GM12878 (cell line): Measurements from ENCODE around the gene DERL3. TPM values are rescaled to one million over a fixed set of nuclear protein-coding genes. Genes with fewer than 3 reads are reported as not detected.

ENCODE experiments used
- ASH2L ChIP-seq: fragments of 300-600, 200-600 bp; sonication (generic); IDR thresholded peaks from 2 replicates; pipeline ENCODE4 v1.6.1; 2017; ENCODE audit warnings: low read depth, mild to moderate bottlenecking, borderline replicate concordance
- CHD4 ChIP-seq: fragments of 200-600 bp; sonication (generic); IDR thresholded peaks from 2 replicates; pipeline ENCODE4 v1.6.1; 2016; ENCODE audit warnings: mild to moderate bottlenecking
- CREB1 ChIP-seq: IDR thresholded peaks from 2 replicates; pipeline ENCODE4 v1.6.1; 2012; ENCODE audit warnings: low read depth, mild to moderate bottlenecking, inconsistent platforms
- EGR1 ChIP-seq, 2 experiments: IDR thresholded peaks; 1 replicate in 1 of 2; 2 replicates in 1 of 2; pipeline ENCODE4 v1.6.1; 2011 to 2012; ENCODE audit warnings: low read depth in 2 of 2, low read length in 2 of 2, borderline replicate concordance in 1 of 2, mild to moderate bottlenecking in 1 of 2, moderate library complexity in 1 of 2
- FOS ChIP-seq: IDR thresholded peaks from 3 replicates; pipeline ENCODE4 v1.6.1; 2011; ENCODE audit warnings: borderline replicate concordance; ENCODE audit not compliant: insufficient read length; ENCODE audit errors: extremely low read depth
- HCFC1 ChIP-seq: fragments of 150-350 bp; IDR thresholded peaks from 2 replicates; pipeline ENCODE4 v1.6.1; 2014; ENCODE audit warnings: low read length
- MLLT1 ChIP-seq: fragments of 450-650 bp; IDR thresholded peaks from 2 replicates; pipeline ENCODE4 v1.6.1; 2016; ENCODE audit warnings: mild to moderate bottlenecking
- NRF1 ChIP-seq: conservative IDR thresholded peaks from 2 replicates; pipeline ENCODE4 v1.6.1; 2011; ENCODE audit warnings: mild to moderate bottlenecking, low read depth, low read length, improper control_type of control experiment
- PAX8 ChIP-seq: fragments of 450-650 bp; IDR thresholded peaks from 2 replicates; pipeline ENCODE4 v1.6.1; 2017; ENCODE audit warnings: mild to moderate bottlenecking, moderate library complexity
- PKNOX1 ChIP-seq: fragments of 450-650 bp; IDR thresholded peaks from 2 replicates; pipeline ENCODE4 v1.6.1; 2016; ENCODE audit warnings: mild to moderate bottlenecking
- PML ChIP-seq: IDR thresholded peaks from 2 replicates; pipeline ENCODE4 v1.6.1; 2012; ENCODE audit warnings: low read length, inconsistent platforms
- POLR2AphosphoS5 ChIP-seq: IDR thresholded peaks from 2 replicates; pipeline ENCODE4 v1.6.1; 2011; ENCODE audit warnings: mild to moderate bottlenecking, low read length, inconsistent platforms
- RBBP5 ChIP-seq: fragments of 200-600 bp; sonication (generic); conservative IDR thresholded peaks from 2 replicates; pipeline ENCODE4 v1.6.1; 2016
- RUNX3 ChIP-seq: IDR thresholded peaks from 2 replicates; pipeline ENCODE4 v1.6.1; 2012; ENCODE audit warnings: low read length, inconsistent platforms
- SMARCA5 ChIP-seq: fragments of 450-650 bp; IDR thresholded peaks from 2 replicates; pipeline ENCODE4 v1.6.1; 2017; ENCODE audit warnings: mild to moderate bottlenecking
- STAT1 ChIP-seq: fragments of 450-650 bp; conservative IDR thresholded peaks from 2 replicates; pipeline ENCODE4 v1.6.1; 2014; ENCODE audit warnings: antibody characterized with exemption, mild to moderate bottlenecking
- TBL1XR1 ChIP-seq: IDR thresholded peaks from 2 replicates; pipeline ENCODE4 v1.6.1; 2012; ENCODE audit warnings: low read depth, low read length, improper control_type of control experiment
- USF1 ChIP-seq: IDR thresholded peaks from 2 replicates; pipeline ENCODE4 v1.6.1; 2011; ENCODE audit warnings: borderline replicate concordance, low read depth, mild to moderate bottlenecking, moderate library complexity, mixed read lengths, low read length; ENCODE audit not compliant: insufficient read depth; ENCODE audit errors: extremely low read length
- YY1 ChIP-seq: IDR thresholded peaks from 2 replicates; pipeline ENCODE4 v1.6.1; 2011; ENCODE audit warnings: low read depth, mild to moderate bottlenecking, low read length
- ZNF217 ChIP-seq: fragments of 450-650 bp; IDR thresholded peaks from 2 replicates; pipeline ENCODE4 v1.6.1; 2017; ENCODE audit warnings: antibody characterized with exemption, mild to moderate bottlenecking
- polyA plus RNA-seq, 11 experiments: library from polyadenylated mRNA; depleted of rRNA in 4 of 11; unstranded in 6 of 11; stranded (reverse) in 5 of 11; fragments of >200 nt; fragmentation: Nextera tagmentation in 4 of 11; fragmentation: Illumina TruSeq in 1 of 11; extraction: Ambion mirVana in 4 of 11; extraction: Trizol in 1 of 11; gene quantifications; 1 replicate in 1 of 11; 2 replicates in 10 of 11; pipeline versions ENCODE4 v1.2.1 to v1.2.3, GENCODE V29; 2011 to 2016; ENCODE audit warnings: inconsistent platforms in 2 of 11, missing spikeins in 2 of 11, low read depth in 1 of 11
- total RNA-seq, 4 experiments: library from RNA; depleted of rRNA in 3 of 4; stranded (reverse); fragments of >200 nt in 3 of 4; fragmentation: Illumina TruSeq in 1 of 4; extraction: Trizol in 1 of 4; gene quantifications; 2 replicates each; pipeline versions ENCODE4 v1.2.1 to v1.2.3, GENCODE V29; 2013 to 2021
- TF ChIP-seq, protein P1 (sequence below): IDR thresholded peaks from 2 replicates; pipeline ENCODE4 v1.6.1; 2011; ENCODE audit warnings: low read depth, low read length, improper control_type of control experiment, borderline replicate concordance
- TF ChIP-seq, protein P2 (sequence below): fragments of 450-650 bp; IDR thresholded peaks from 2 replicates; pipeline ENCODE4 v1.6.1; 2016; ENCODE audit warnings: mild to moderate bottlenecking, moderate library complexity, borderline replicate concordance

Gene DERL3
- total and polyA plus RNA-seq, 10 of the 15 experiments (the other 5 are each of a cell fraction or from before 2014, with no cell fraction given): 4.1 to 52.4 (median 14.1) TPM

DNA sequence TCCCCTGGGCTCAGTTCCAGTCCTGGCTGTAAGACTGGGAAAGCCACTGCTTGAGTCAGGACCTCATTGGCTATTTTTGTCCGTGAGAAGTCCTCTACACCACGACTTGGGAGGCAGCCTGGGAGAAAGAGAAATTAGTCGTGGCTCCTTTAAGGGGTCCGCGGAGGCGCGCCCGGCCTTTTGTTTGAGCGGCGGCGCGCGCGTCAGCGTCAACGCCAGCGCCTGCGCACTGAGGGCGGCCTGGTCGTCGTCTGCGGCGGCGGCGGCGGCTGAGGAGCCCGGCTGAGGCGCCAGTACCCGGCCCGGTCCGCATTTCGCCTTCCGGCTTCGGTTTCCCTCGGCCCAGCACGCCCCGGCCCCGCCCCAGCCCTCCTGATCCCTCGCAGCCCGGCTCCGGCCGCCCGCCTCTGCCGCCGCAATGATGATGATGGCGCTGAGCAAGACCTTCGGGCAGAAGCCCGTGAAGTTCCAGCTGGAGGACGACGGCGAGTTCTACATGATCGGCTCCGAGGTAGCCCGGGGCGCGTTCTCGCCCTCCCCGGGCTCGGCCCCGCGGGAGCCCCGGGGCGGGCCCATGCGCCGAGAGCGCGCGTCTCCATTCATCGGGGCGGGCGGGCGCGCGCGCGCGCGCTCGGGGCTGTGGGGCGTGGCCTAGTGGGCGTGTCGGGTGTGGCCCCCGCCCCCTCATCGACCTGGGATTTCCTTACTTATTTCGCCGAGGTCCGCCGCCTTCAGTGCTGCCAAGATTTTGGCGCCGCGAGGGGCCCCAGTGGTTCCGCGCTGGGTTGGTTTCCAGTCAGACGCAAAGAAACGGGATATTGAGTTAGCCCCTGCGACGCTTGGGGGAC lies 51.8 kb downstream of the DERL3 start, which contains the start of gene SMARCB1 (continued):
- peak; percentile 6 to 77; a peak in 2 of 3 replicates for TF ChIP-seq EGR1 (IDR thresholded peaks at IDR 0.05; ENCODE audit: borderline replicate concordance in 1 of 2, low read depth in 2 of 2, low read length in 2 of 2)
- no peak for TF ChIP-seq CHD4
- TF ChIP-seq POLR2AphosphoS5: peak; percentile 80
- 0 out of 2 replicates have a peak, but pooled peaks have one; percentile 65 for TF ChIP-seq MLLT1
- peak; percentile 38; the same call in 1 of the 2 replicates for TF ChIP-seq HCFC1
- peak; percentile 58 for TF ChIP-seq YY1
- TF ChIP-seq RBBP5: no peak
- TF ChIP-seq CREB1: 0 out of 2 replicates have a peak, but pooled peaks have one; percentile 25
- peak; percentile 29; the same call in 1 of the 2 replicates for TF ChIP-seq PKNOX1
- TF ChIP-seq RUNX3: peak; percentile 18; the same call in 1 of the 2 replicates
- TF ChIP-seq, protein P1, sequence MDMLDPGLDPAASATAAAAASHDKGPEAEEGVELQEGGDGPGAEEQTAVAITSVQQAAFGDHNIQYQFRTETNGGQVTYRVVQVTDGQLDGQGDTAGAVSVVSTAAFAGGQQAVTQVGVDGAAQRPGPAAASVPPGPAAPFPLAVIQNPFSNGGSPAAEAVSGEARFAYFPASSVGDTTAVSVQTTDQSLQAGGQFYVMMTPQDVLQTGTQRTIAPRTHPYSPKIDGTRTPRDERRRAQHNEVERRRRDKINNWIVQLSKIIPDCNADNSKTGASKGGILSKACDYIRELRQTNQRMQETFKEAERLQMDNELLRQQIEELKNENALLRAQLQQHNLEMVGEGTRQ: no peak
- peak; percentile 77 for TF ChIP-seq NRF1
- no peak for TF ChIP-seq ZNF217
- peak; percentile 98 for TF ChIP-seq SMARCA5
- TF ChIP-seq STAT1: no peak
- TF ChIP-seq ASH2L: peak; percentile 89; the same call in 1 of the 2 replicates
- peak; percentile 18; the same call in 1 of the 2 replicates for TF ChIP-seq PML
- TF ChIP-seq TBL1XR1: no peak
- TF ChIP-seq, protein P2, sequence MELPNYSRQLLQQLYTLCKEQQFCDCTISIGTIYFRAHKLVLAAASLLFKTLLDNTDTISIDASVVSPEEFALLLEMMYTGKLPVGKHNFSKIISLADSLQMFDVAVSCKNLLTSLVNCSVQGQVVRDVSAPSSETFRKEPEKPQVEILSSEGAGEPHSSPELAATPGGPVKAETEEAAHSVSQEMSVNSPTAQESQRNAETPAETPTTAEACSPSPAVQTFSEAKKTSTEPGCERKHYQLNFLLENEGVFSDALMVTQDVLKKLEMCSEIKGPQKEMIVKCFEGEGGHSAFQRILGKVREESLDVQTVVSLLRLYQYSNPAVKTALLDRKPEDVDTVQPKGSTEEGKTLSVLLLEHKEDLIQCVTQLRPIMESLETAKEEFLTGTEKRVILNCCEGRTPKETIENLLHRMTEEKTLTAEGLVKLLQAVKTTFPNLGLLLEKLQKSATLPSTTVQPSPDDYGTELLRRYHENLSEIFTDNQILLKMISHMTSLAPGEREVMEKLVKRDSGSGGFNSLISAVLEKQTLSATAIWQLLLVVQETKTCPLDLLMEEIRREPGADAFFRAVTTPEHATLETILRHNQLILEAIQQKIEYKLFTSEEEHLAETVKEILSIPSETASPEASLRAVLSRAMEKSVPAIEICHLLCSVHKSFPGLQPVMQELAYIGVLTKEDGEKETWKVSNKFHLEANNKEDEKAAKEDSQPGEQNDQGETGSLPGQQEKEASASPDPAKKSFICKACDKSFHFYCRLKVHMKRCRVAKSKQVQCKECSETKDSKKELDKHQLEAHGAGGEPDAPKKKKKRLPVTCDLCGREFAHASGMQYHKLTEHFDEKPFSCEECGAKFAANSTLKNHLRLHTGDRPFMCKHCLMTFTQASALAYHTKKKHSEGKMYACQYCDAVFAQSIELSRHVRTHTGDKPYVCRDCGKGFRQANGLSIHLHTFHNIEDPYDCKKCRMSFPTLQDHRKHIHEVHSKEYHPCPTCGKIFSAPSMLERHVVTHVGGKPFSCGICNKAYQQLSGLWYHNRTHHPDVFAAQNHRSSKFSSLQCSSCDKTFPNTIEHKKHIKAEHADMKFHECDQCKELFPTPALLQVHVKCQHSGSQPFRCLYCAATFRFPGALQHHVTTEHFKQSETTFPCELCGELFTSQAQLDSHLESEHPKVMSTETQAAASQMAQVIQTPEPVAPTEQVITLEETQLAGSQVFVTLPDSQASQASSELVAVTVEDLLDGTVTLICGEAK: peak; percentile 38; the same call in 1 of the 2 replicates
- no peak for TF ChIP-seq USF1
- TF ChIP-seq PAX8: no peak
- no peak for TF ChIP-seq FOS
